ENCODE results near the gene KDM6A.
"Not testable (repeated sequence)": the region's sequence is repeated elsewhere in the genome, so short reads cannot be mapped to it uniquely, and the experiment has no call there.

Gene KDM6A

GRCh38 chrX:45073011-45073410, 200.0 kb downstream of the KDM6A start:
- not testable (repeated sequence) for DNase-seq (ENCODE audit: low read depth in 3 of 3, low spot score in 1 of 3)

- DNase-seq (ENCODE audit: low read depth in 3 of 3, low spot score in 1 of 3) = no peak
Measured at GRCh38 chrX:45077748-45078424, 204.9 kb downstream of the KDM6A start.

GRCh38 chrX:45083314-45083713, 210.3 kb downstream of the KDM6A start:
- no peak for DNase-seq (ENCODE audit: low read depth in 3 of 3, low spot score in 1 of 3)

- no peak for DNase-seq (ENCODE audit: low read depth in 3 of 3, low spot score in 1 of 3)
Measured at GRCh38 chrX:45110494-45110893, 237.5 kb downstream of the KDM6A start.

GRCh38 chrX:45126158-45126557, 253.2 kb downstream of the KDM6A start:
- DNase-seq (ENCODE audit: low read depth in 3 of 3, low spot score in 1 of 3) = no peak

- no peak for DNase-seq (ENCODE audit: low read depth in 3 of 3, low spot score in 1 of 3)
Measured at GRCh38 chrX:45128896-45129454, 256.0 kb downstream of the KDM6A start.

GRCh38 chrX:45133465-45133864, 260.5 kb downstream of the KDM6A start:
- no peak for DNase-seq (ENCODE audit: low read depth in 3 of 3, low spot score in 1 of 3)

- no peak for DNase-seq (ENCODE audit: low read depth in 3 of 3, low spot score in 1 of 3)
Measured at GRCh38 chrX:45134315-45134731, 261.3 kb downstream of the KDM6A start.

- DNase-seq (ENCODE audit: low read depth in 3 of 3, low spot score in 1 of 3) = no peak
Measured at GRCh38 chrX:45134775-45135174, 261.8 kb downstream of the KDM6A start.

- not testable (repeated sequence) for DNase-seq (ENCODE audit: low read depth in 3 of 3, low spot score in 1 of 3)
Measured at GRCh38 chrX:45135391-45136075, 262.5 kb downstream of the KDM6A start.

- DNase-seq (ENCODE audit: low read depth in 3 of 3, low spot score in 1 of 3) = no peak
Measured at GRCh38 chrX:45137531-45137930, 264.5 kb downstream of the KDM6A start.

GRCh38 chrX:45138525-45138924, 265.5 kb downstream of the KDM6A start:
- no peak for DNase-seq (ENCODE audit: low read depth in 3 of 3, low spot score in 1 of 3)

GRCh38 chrX:45140812-45141211, 267.8 kb downstream of the KDM6A start:
- no peak for DNase-seq (ENCODE audit: low read depth in 3 of 3, low spot score in 1 of 3)

GRCh38 chrX:45142185-45142584, 269.2 kb downstream of the KDM6A start:
- DNase-seq (ENCODE audit: low read depth in 3 of 3, low spot score in 1 of 3) = no peak

- no peak for DNase-seq (ENCODE audit: low read depth in 3 of 3, low spot score in 1 of 3)
Measured at GRCh38 chrX:45143455-45143854, 270.5 kb downstream of the KDM6A start.

GRCh38 chrX:45145492-45146215, 272.7 kb downstream of the KDM6A start:
- DNase-seq (ENCODE audit: low read depth in 3 of 3, low spot score in 1 of 3) = no peak

- DNase-seq (ENCODE audit: low read depth in 3 of 3, low spot score in 1 of 3) = no peak
Measured at GRCh38 chrX:45150821-45151220, 277.8 kb downstream of the KDM6A start.

- DNase-seq (ENCODE audit: low read depth in 3 of 3, low spot score in 1 of 3) = no peak
Measured at GRCh38 chrX:45154033-45154360, 281.0 kb downstream of the KDM6A start.

GRCh38 chrX:45154462-45154861, 281.5 kb downstream of the KDM6A start:
- DNase-seq (ENCODE audit: low read depth in 3 of 3, low spot score in 1 of 3) = no peak

GRCh38 chrX:45157647-45158046, 284.7 kb downstream of the KDM6A start:
- DNase-seq (ENCODE audit: low read depth in 3 of 3, low spot score in 1 of 3) = no peak
